Measurements from ENCODE around the gene TASOR. TPM values are rescaled to one million over a fixed set of nuclear protein-coding genes. Genes with fewer than 3 reads are reported as not detected.

TASOR gene
- total and polyA plus RNA-seq, 2 of the 8 experiments (the other 6 are each of a cell fraction or from before 2014, with no cell fraction given), result 12.2 to 45.5 TPM

GRCh38 chr3:56655709-56656108 lies 27.4 kb downstream of the TASOR start:
- Histone ChIP-seq H3K4me1 (replicated peaks in 1 of 4; ENCODE audit: control insufficient read depth in 3 of 4, insufficient read depth in 4 of 4, low read length in 3 of 4) (no peaks in the 10 kb centered on the region; a peak in 1 of 7 replicates), H4K20me1 (replicated peaks in 1 of 2; ENCODE audit: control insufficient read depth in 1 of 2, insufficient read depth in 2 of 2, low read length in 2 of 2) (peaks cover 0 to 2% of the 10 kb centered on the region in 2 experiments), H2AFZ (ENCODE audit: low read length) (no peak overlapping the region), H3K18ac (ENCODE audit: extremely low read depth, low read length) (no peak overlapping the region), H2BK12ac (ENCODE audit: low read depth, low read length) (no peak overlapping the region), H3K14ac (ENCODE audit: insufficient read length) (no peak overlapping the region), H2BK15ac (ENCODE audit: low read length) (no peak overlapping the region), H3K23me2 (ENCODE audit: low read depth, low read length) (peaks cover 2% of the 10 kb centered on the region; the same call in 1 of the 2 replicates), H4K5ac (ENCODE audit: insufficient read length, low read depth, low read length) (no peak overlapping the region), H4K91ac (replicated peaks; ENCODE audit: insufficient read length, low read length) (no peak overlapping the region), H3K4me3 (ENCODE audit: extremely low read depth in 1 of 4, insufficient read depth in 2 of 4, low read depth in 3 of 4, low read length in 4 of 4) (no peak overlapping the region), H3K36me3 (ENCODE audit: control insufficient read depth in 2 of 4, insufficient read depth in 4 of 4, low read length in 3 of 4) (peaks cover 7 to 58% (median 20%) of the 10 kb centered on the region in 4 experiments), H3K9me3 (ENCODE audit: insufficient read depth in 2 of 2, low read depth in 1 of 2, low read length in 1 of 2) (no peaks in the 10 kb centered on the region), H3K79me1 (ENCODE audit: low read depth, low read length) (0 out of 2 replicates have a peak, but pooled peaks cover 2% of the 10 kb centered on the region), H2BK5ac (ENCODE audit: low read depth, low read length) (no peak overlapping the region), H2AK5ac (ENCODE audit: low read depth, low read length) (no peak overlapping the region), H3K23ac (ENCODE audit: insufficient read length) (no peak overlapping the region), H3K4ac (replicated peaks; ENCODE audit: insufficient read length, low read depth, low read length) (no peak overlapping the region), H2BK120ac (replicated peaks; ENCODE audit: low read depth, low read length) (no peak overlapping the region), H3K9ac (replicated peaks in 1 of 4; ENCODE audit: extremely low read depth in 1 of 4, low read depth in 3 of 4, low read length in 3 of 4) (no peak overlapping the region), H3K27ac (ENCODE audit: low read depth, low read length) (no peak overlapping the region), H4K8ac (ENCODE audit: extremely low read depth, insufficient read depth, low read length) (no peak overlapping the region), H3K4me2 (ENCODE audit: insufficient read depth in 1 of 2, low read depth in 2 of 2, low read length in 2 of 2) (no peak overlapping the region), H2BK20ac (ENCODE audit: low read length) (no peak overlapping the region), H3K56ac (replicated peaks; ENCODE audit: insufficient read length, low read depth, low read length) (no peak overlapping the region), H3K79me2 (ENCODE audit: control insufficient read depth in 1 of 2, insufficient read depth in 2 of 2, low read length in 2 of 2) (peaks cover 0 to 6% of the 10 kb centered on the region in 2 experiments; a peak in 1 of 4 replicates), H3K27me3 (replicated peaks in 1 of 4; ENCODE audit: control insufficient read depth in 3 of 4, extremely low read depth in 1 of 4, insufficient read depth in 3 of 4, low read length in 3 of 4) (no peaks in the 10 kb centered on the region)
- no peak for DNase-seq (ENCODE audit: low read depth in 1 of 2, low spot score in 2 of 2)
- POLR2A ChIA-PET (ENCODE audit: partially characterized antibody), result no interaction called here
- CTCF ChIA-PET (ENCODE audit: partially characterized antibody), result no interaction called here
- 92% methylated on average over 1 of the region's 1 CpG; no CpG with 5 or more reads in 1 of the 2 experiments for WGBS, 2 experiments (ENCODE audit: extremely low coverage in 1 of 2, insufficient coverage in 1 of 2, insufficient read length in 1 of 2, insufficient replicate concordance in 2 of 2, low coverage in 1 of 2, low lambda C conversion rate in 2 of 2, missing lambda C conversion rate in 1 of 2)
- no peak for FAIRE-seq
- TF ChIP-seq GTF2F1 (IDR thresholded peaks at IDR 0.05; ENCODE audit: borderline replicate concordance, low read depth, low read length), result no peak

Measured in H1 (cell line).